ENCODE results near the gene NAB2.

DNA sequence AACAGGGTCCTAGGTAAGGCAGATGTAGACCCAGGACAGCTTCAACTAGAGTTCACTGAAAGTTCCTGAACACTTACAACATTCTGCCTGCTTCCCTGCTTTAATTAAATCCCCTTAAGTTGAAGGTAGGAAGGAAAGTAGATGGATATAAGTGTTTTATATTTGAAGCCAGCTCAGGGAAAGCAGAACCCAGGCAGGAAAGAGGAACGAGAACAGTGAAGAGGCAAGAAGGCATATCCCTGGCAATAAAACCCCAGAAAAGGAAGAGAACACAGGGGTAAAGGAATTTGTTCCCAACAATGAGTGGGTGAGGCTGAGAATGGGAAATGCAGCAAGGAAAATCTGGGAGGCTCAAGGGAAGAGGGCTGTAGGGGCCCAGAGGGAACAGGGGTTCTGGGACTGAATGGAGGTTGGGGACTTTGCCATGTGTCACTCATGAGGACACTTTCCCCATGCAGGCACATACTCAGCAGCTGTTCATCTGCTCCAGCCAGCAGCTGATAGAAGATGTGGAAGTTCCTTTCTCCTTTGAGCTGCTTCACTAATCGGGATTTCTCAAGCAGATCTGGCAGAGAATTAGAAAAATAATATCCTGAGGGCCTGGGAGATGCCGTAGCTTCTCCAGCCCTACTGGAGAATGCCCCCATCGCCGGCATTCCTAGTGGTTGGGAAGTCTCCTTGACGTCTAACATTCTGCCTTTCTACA lies 42.7 kb upstream of the NAB2 start:
- no peak for TF ChIP-seq HIVEP1 (CRISPR knock-in tag; IDR thresholded peaks at IDR 0.05)
- TF ChIP-seq ZFP1 (CRISPR knock-in tag; IDR thresholded peaks at IDR 0.05), result no peak
- no peak for TF ChIP-seq EZH2 (IDR thresholded peaks at IDR 0.05; ENCODE audit: borderline replicate concordance, low read depth, low read length)
- no peak for TF ChIP-seq KAT7 (CRISPR knock-in tag; IDR thresholded peaks at IDR 0.05; ENCODE audit: borderline replicate concordance)
- TF ChIP-seq, protein P1, sequence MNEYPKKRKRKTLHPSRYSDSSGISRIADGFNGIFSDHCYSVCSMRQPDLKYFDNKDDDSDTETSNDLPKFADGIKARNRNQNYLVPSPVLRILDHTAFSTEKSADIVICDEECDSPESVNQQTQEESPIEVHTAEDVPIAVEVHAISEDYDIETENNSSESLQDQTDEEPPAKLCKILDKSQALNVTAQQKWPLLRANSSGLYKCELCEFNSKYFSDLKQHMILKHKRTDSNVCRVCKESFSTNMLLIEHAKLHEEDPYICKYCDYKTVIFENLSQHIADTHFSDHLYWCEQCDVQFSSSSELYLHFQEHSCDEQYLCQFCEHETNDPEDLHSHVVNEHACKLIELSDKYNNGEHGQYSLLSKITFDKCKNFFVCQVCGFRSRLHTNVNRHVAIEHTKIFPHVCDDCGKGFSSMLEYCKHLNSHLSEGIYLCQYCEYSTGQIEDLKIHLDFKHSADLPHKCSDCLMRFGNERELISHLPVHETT (CRISPR knock-in tag; conservative IDR thresholded peaks at IDR 0.05 in 1 of 2, IDR thresholded peaks at IDR 0.05 in 1 of 2), result no peak
- TF ChIP-seq, protein P2, sequence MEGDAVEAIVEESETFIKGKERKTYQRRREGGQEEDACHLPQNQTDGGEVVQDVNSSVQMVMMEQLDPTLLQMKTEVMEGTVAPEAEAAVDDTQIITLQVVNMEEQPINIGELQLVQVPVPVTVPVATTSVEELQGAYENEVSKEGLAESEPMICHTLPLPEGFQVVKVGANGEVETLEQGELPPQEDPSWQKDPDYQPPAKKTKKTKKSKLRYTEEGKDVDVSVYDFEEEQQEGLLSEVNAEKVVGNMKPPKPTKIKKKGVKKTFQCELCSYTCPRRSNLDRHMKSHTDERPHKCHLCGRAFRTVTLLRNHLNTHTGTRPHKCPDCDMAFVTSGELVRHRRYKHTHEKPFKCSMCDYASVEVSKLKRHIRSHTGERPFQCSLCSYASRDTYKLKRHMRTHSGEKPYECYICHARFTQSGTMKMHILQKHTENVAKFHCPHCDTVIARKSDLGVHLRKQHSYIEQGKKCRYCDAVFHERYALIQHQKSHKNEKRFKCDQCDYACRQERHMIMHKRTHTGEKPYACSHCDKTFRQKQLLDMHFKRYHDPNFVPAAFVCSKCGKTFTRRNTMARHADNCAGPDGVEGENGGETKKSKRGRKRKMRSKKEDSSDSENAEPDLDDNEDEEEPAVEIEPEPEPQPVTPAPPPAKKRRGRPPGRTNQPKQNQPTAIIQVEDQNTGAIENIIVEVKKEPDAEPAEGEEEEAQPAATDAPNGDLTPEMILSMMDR (IDR thresholded peaks at IDR 0.05 in 2 of 3, conservative IDR thresholded peaks at IDR 0.05 in 1 of 3; ENCODE audit: insufficient read depth in 2 of 3, low read depth in 1 of 3, low read length in 3 of 3), result no peak

All from K562 (cell line).